Measurements from ENCODE around the gene UBXN2A. TPM values are rescaled to one million over a fixed set of nuclear protein-coding genes. Genes with fewer than 3 reads are reported as not detected.
"Not testable (repeated sequence)": the region's sequence is repeated elsewhere in the genome, so short reads cannot be mapped to it uniquely, and the experiment has no call there.

UBXN2A gene
- total RNA-seq, 1 donor from 2014 or later = 23.0 TPM

GRCh38 chr2:24010477-24011249 lies 70.4 kb downstream of the UBXN2A start:
- no peak overlapping the region for H3K27ac Mint-ChIP-seq
- peaks cover 8% of the 10 kb centered on the region for H3K4me1 Mint-ChIP-seq
- H3K27me3 Mint-ChIP-seq (ENCODE audit: low read depth) = peaks cover 34% of the 10 kb centered on the region
- no peak for TF ChIP-seq CTCF (IDR thresholded peaks at IDR 0.05; ENCODE audit: unreplicated experiment)
- no peaks in the 10 kb centered on the region for H3K9me3 Mint-ChIP-seq
- peaks cover 2% of the 10 kb centered on the region for H3K36me3 Mint-ChIP-seq
- no peak overlapping the region for H3K4me3 Mint-ChIP-seq
- DNase-seq (ENCODE audit: low spot score in 2 of 2, unreplicated experiment in 2 of 2) = no peak

- H3K9me3 Mint-ChIP-seq = no peaks in the 10 kb centered on the region
- TF ChIP-seq CTCF (IDR thresholded peaks at IDR 0.05; ENCODE audit: unreplicated experiment) = no peak
- peaks cover 2% of the 10 kb centered on the region for H3K36me3 Mint-ChIP-seq
- DNase-seq (ENCODE audit: low spot score in 2 of 2, unreplicated experiment in 2 of 2) = no peak
- peaks cover 8% of the 10 kb centered on the region for H3K4me1 Mint-ChIP-seq
- no peak overlapping the region for H3K4me3 Mint-ChIP-seq
- no peak overlapping the region for H3K27ac Mint-ChIP-seq
- peaks cover 34% of the 10 kb centered on the region for H3K27me3 Mint-ChIP-seq (ENCODE audit: low read depth)
Observed at GRCh38 chr2:24011250-24012104, 71.2 kb downstream of the UBXN2A start.

- peaks cover 8% of the 10 kb centered on the region for H3K4me1 Mint-ChIP-seq
- H3K4me3 Mint-ChIP-seq = no peak overlapping the region
- no peak overlapping the region for H3K27ac Mint-ChIP-seq
- DNase-seq (ENCODE audit: low spot score in 2 of 2, unreplicated experiment in 2 of 2) = no peak
- H3K9me3 Mint-ChIP-seq = no peaks in the 10 kb centered on the region
- TF ChIP-seq CTCF (IDR thresholded peaks at IDR 0.05; ENCODE audit: unreplicated experiment) = no peak
- peaks cover 2% of the 10 kb centered on the region for H3K36me3 Mint-ChIP-seq
- H3K27me3 Mint-ChIP-seq (ENCODE audit: low read depth) = peaks cover 34% of the 10 kb centered on the region
Observed at GRCh38 chr2:24012521-24013188, 72.4 kb downstream of the UBXN2A start.

GRCh38 chr2:24014902-24015301 lies 74.6 kb downstream of the UBXN2A start:
- not testable (repeated sequence) for H3K9me3 Mint-ChIP-seq; H3K4me1 Mint-ChIP-seq; H3K4me3 Mint-ChIP-seq; DNase-seq (ENCODE audit: low spot score in 2 of 2, unreplicated experiment in 2 of 2); H3K36me3 Mint-ChIP-seq; H3K27ac Mint-ChIP-seq
- H3K27me3 Mint-ChIP-seq (ENCODE audit: low read depth) = peaks cover 19% of the 10 kb centered on the region

GRCh38 chr2:24015562-24016375 lies 75.5 kb downstream of the UBXN2A start:
- Mint-ChIP-seq H3K27me3 (ENCODE audit: low read depth) (peaks cover 17% of the 10 kb centered on the region), H3K36me3 (peaks cover 2% of the 10 kb centered on the region), H3K9me3 (no peaks in the 10 kb centered on the region), H3K4me3 (no peak overlapping the region), H3K4me1 (no peaks in the 10 kb centered on the region), H3K27ac (no peak overlapping the region)
- DNase-seq (ENCODE audit: low spot score in 2 of 2, unreplicated experiment in 2 of 2) = no peak
- no peak for TF ChIP-seq CTCF (IDR thresholded peaks at IDR 0.05; ENCODE audit: unreplicated experiment)
